Measurements from ENCODE around the gene NLRP9.

GRCh38 chr19:55777528-55777927, 39.3 kb upstream of the NLRP9 start:
- TF ChIP-seq ZNF274 (IDR thresholded peaks at IDR 0.05; ENCODE audit: low read depth, low read length) = no peak
- no peak for TF ChIP-seq YY1 (IDR thresholded peaks at IDR 0.05; ENCODE audit: insufficient read depth, insufficient read length)

Measured in NT2/D1 (cell line).